Epidermal melanocyte (primary cell): ENCODE data around the gene COMMD1.
"Not testable (repeated sequence)": the region's sequence is repeated elsewhere in the genome, so short reads cannot be mapped to it uniquely, and the experiment has no call there.

Experiments used
- DNase-seq: peaks from one replicate; pipeline ENCODE4 v3.0.0; 2011; ENCODE audit warnings: low spot score; ENCODE audit not compliant: insufficient read length

COMMD1 gene

DNA sequence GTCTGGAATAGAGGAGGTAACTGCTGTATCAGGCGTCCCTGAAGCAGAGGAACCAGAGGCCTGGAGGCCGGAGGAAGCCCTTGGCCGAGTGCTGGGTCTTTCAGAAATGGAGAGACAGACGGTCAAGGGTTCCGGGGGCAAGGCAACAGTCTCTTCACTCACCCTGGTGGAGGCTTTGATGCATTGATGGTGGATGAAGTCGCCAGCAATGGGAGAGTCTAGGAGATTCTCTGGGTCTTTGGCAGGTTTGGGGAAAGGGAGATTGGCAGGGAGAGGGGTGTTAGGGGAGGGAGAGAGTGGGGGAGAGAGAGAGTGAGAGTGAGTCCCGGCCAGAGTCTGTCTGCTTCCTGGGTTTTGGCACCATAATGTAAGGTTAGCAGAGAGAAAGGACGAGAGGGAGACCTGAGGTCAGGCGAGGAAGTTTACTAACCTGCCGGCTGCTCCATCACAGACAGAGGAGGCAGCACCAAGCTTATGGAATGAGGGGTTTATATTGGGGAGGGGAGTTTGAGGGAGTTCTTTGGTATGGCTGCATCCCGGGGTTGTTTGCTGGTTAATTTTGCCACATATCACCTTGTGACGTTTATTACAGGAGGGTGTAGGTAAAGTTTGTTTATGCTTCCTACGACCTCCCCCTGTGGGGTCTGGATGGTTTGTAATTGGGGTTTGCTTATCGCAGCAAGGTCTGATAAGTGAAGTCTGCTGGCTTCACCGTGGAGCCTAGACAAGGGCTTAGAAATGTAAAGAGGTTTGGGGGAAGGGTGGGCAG is 19.6 kb downstream of the COMMD1 start:
- no peak for DNase-seq

- no peak for DNase-seq
Measured at GRCh38 chr2:61926531-61927477, 21.3 kb downstream of the COMMD1 start.

- no peak for DNase-seq
Measured at GRCh38 chr2:61928826-61929461, 23.5 kb downstream of the COMMD1 start.

DNA sequence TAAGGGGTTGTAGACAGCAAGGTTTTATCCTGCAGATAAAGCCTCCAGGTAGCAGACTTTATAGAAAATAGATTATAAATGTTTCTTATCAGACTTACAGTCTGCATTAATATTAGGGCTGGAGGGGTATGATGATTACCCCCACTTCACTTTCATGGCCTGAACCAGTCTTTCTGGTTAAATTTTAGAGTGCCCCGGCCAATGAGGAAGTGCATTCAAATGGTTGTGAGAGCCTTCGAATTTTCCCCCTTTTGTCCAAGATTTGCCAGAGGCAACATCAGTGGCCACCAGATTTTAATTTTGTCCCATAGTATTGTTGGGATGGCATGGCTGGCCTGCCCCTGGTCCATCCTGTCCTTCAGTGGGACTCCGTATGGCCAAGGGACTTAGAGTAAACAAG is 31.6 kb downstream of the COMMD1 start:
- DNase-seq, result no peak

DNA sequence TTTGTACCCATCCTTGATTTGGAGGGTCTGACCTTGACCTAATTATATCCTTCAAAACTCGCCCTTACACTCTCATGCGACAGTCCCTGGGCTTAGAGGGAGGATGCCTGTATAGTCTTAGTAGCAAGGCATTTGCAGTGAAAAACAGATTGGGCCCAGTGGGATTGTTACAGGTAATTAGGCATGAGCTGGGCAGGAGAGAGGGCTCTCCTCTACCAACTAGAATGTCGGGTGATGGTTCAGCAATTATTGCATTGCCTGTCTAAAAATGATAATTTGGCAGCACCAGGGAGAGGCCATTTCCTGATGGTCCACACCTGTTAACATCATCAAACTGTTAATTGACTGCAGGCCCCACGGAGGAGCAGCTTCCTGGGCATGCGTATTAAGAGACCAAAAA is 32.4 kb downstream of the COMMD1 start:
- DNase-seq, result no peak

DNA sequence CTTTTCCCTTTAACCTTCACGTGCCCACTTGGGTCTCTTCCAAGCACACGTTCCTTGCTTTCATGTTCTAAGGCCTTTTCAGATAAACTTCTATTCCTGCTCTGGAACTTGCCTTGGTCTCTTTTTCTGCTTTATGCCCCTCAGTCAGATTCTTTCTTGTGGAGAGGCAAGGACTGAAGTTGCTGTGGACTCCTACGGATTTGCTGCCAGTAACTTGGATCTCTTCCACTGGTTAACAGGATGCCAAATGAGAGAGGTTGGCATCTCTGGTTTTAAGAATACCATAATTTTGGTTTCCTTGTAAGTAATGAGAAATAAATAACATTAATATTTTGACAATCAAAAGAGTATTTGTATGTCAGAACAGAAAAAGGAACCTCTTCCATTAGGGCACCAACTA is 33.0 kb downstream of the COMMD1 start:
- no peak for DNase-seq

- DNase-seq, result no peak
Measured at GRCh38 chr2:61943251-61943650, 37.8 kb downstream of the COMMD1 start.

- DNase-seq, result no peak
Measured at GRCh38 chr2:61946666-61947065, 41.2 kb downstream of the COMMD1 start.

- DNase-seq, result peak; percentile 40
Measured at GRCh38 chr2:61948661-61949457, 43.4 kb downstream of the COMMD1 start.

DNA sequence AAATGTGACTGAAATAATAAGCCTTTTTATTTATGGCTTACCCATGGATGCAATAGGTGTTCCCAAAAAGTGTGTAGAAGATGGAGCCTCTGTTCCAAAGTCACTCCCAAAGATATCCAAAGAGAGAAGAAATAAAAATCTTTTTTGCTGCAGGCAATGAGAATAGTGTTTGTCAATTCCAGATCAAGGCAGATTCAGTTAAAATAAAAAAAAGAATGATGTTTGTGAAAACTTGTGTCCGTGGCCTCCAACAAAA is 43.9 kb downstream of the COMMD1 start:
- DNase-seq, result no peak

- DNase-seq, result no peak
Measured at GRCh38 chr2:61949714-61950560, 44.5 kb downstream of the COMMD1 start.

DNA sequence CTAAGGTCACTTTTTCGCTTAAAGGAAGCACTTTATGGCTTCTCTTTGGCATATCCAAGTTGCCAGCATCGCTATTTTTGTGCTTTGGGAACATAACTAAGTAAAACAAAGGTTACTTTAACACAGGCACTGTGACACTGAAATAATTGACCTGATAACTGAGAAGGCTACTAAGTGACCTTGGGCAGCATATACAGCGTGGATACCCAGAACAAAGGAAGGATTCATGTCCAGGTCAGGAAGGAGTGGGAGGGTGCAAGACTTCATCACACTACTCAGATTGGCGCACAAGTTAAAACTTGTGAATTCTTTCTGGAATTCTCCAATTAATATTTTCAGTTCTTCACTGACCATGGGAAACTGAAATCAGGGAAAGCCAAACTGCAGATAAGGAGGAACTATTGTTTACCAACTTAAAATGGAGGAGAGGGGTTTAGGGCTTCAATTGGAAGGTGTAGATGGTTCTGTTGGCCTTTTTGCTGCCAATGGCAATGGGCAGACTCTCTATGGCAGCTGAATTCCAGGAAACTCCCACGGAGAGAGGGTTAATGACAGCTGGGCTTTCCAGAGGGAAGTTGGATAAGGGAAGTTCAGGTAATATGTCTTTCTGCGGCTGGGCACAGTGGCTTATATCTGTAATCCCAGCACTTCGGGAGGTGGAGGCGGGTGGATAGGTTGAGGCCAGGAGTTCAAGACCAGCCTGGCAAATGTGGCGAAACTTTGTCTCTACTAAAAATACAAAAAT is 45.3 kb downstream of the COMMD1 start:
- DNase-seq, result no peak

DNA sequence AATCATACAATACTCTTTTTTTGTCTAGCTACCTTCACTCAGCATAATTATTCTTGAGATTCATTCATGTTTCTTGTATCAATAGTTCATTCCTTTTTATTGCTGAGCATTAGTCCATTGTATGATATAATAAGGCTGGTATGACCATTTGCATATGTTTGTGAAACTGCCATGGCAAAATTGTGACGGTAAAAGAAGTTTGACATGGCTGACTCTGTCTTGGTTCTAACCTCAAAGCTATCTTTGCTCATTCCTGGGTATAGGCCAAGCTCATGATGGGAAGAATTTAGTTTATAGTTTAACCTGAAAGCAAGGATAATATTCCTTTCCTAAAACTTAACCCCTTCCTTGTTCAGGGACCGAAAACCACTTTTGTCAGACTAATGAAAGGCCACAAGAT is 46.4 kb downstream of the COMMD1 start:
- DNase-seq, result no peak

GRCh38 chr2:61952288-61952687 is 46.8 kb downstream of the COMMD1 start:
- DNase-seq, result no peak

- DNase-seq, result not testable (repeated sequence)
Measured at GRCh38 chr2:61954856-61955255, 49.4 kb downstream of the COMMD1 start.

- DNase-seq, result no peak
Measured at GRCh38 chr2:61959381-61960293, 54.2 kb downstream of the COMMD1 start.

GRCh38 chr2:61961231-61961901 is 55.9 kb downstream of the COMMD1 start:
- no peak for DNase-seq
